GM23338 (cell line): Measurements from ENCODE around the gene KLHL22. TPM values are rescaled to one million over a fixed set of nuclear protein-coding genes. Genes with fewer than 3 reads are reported as not detected.

Source experiments
- ATAC-seq: fragments of 200-7000 bp; cut with Tn5 transposase; 3 replicates; pipeline ENCODE4 v1.9.1; 2020
- DNase-seq: peaks from one replicate; pipeline ENCODE4 v3.0.0-alpha.2; 2015; ENCODE audit warnings: low spot score
- H2AFZ ChIP-seq: fragments of 200-600 bp; sonication (generic); 2 replicates; pipeline ENCODE4 v1.8.0; 2016; ENCODE audit warnings: antibody characterized with exemption, mild to moderate bottlenecking, moderate library complexity
- H3F3A ChIP-seq: fragments of 200-600 bp; sonication (generic); replicated peaks from 2 replicates; pipeline ENCODE4 v1.8.0; 2017; ENCODE audit warnings: antibody characterized with exemption, mixed run types, low read depth
- H3K27ac ChIP-seq: fragments of 200-600 bp; sonication (generic); 2 replicates; pipeline ENCODE4 v1.6.1; 2016; ENCODE audit warnings: low read depth
- H3K27me3 ChIP-seq: fragments of 200-600 bp; sonication (generic); 2 replicates; pipeline ENCODE4 v1.8.0; 2016; ENCODE audit warnings: mild to moderate bottlenecking, mixed run types, moderate library complexity; ENCODE audit not compliant: insufficient read depth
- H3K36me3 ChIP-seq: fragments of 200-600 bp; sonication (generic); 2 replicates; pipeline ENCODE4 v1.8.0; 2016; ENCODE audit warnings: mild to moderate bottlenecking; ENCODE audit not compliant: insufficient read depth
- H3K4me1 ChIP-seq: fragments of 200-600 bp; sonication (generic); 2 replicates; pipeline ENCODE4 v1.8.0; 2016; ENCODE audit warnings: mild to moderate bottlenecking, moderate library complexity; ENCODE audit not compliant: insufficient read depth
- H3K4me2 ChIP-seq: fragments of 200-600 bp; sonication (generic); 2 replicates; pipeline ENCODE4 v1.7.1; 2017; ENCODE audit warnings: mixed run types
- H3K4me3 ChIP-seq: fragments of 200-600 bp; sonication (generic); 2 replicates; pipeline ENCODE4 v1.6.1; 2016; ENCODE audit warnings: mixed run types
- H3K79me2 ChIP-seq: fragments of 200-600 bp; sonication (generic); replicated peaks from 2 replicates; pipeline ENCODE4 v1.8.0; 2017; ENCODE audit warnings: mild to moderate bottlenecking; ENCODE audit not compliant: insufficient read depth
- H3K9me2 ChIP-seq: fragments of 200-600 bp; sonication (generic); 2 replicates; pipeline ENCODE4 v1.8.0; 2017; ENCODE audit not compliant: insufficient read depth
- H4K20me1 ChIP-seq: fragments of 200-600 bp; sonication (generic); replicated peaks from 2 replicates; pipeline ENCODE4 v1.8.0; 2017; ENCODE audit warnings: mild to moderate bottlenecking; ENCODE audit not compliant: insufficient read depth
- H3K27ac Mint-ChIP-seq: 2 replicates; pipeline ENCODE4 v1.8.0; 2020; ENCODE audit warnings: inconsistent platforms, mild to moderate bottlenecking, moderate library complexity, mixed read lengths
- H3K27me3 Mint-ChIP-seq: 3 replicates; pipeline ENCODE4 v1.8.0; 2022; ENCODE audit warnings: low read depth, mild to moderate bottlenecking, moderate library complexity, mixed read lengths, inconsistent platforms; ENCODE audit not compliant: insufficient read depth, poor library complexity
- H3K36me3 Mint-ChIP-seq: 3 replicates; pipeline ENCODE4 v1.8.0; 2021; ENCODE audit warnings: low read depth, mild to moderate bottlenecking, inconsistent platforms, moderate library complexity, mixed read lengths
- H3K4me1 Mint-ChIP-seq: 3 replicates; pipeline ENCODE4 v1.8.0; 2020; ENCODE audit warnings: mild to moderate bottlenecking, inconsistent platforms, mixed read lengths
- H3K4me3 Mint-ChIP-seq: 3 replicates; pipeline ENCODE4 v1.8.0; 2021; ENCODE audit warnings: moderate library complexity, mild to moderate bottlenecking, inconsistent platforms, mixed read lengths
- H3K9me3 Mint-ChIP-seq: 3 replicates; pipeline ENCODE4 v1.8.0; 2020; ENCODE audit warnings: moderate library complexity, mild to moderate bottlenecking, inconsistent platforms, mixed read lengths
- CREB1 ChIP-seq: fragments of 250-450 bp; sonication (Bioruptor Pico); IDR thresholded peaks from 2 replicates; pipeline ENCODE4 v1.5.0; 2020; ENCODE audit warnings: low read depth, mild to moderate bottlenecking, moderate library complexity
- ETS1 ChIP-seq: IDR thresholded peaks from 2 replicates; pipeline ENCODE4 v1.6.1; 2016; ENCODE audit warnings: antibody characterized with exemption
- EZH2 ChIP-seq: fragments of 200-600 bp; sonication (generic); IDR thresholded peaks from one replicate; pipeline ENCODE4 v1.8.0; 2017; ENCODE audit warnings: antibody characterized with exemption, mild to moderate bottlenecking, low read depth; ENCODE audit not compliant: unreplicated experiment
- EZH2phosphoT487 ChIP-seq: fragments of 200-600 bp; sonication (generic); IDR thresholded peaks from one replicate; pipeline ENCODE4 v1.8.1; 2018; ENCODE audit warnings: antibody characterized with exemption; ENCODE audit not compliant: unreplicated experiment
- JUNB ChIP-seq: IDR thresholded peaks from one replicate; pipeline ENCODE4 v1.6.1; 2016; ENCODE audit warnings: antibody characterized with exemption; ENCODE audit not compliant: unreplicated experiment
- POLR2AphosphoS5 ChIP-seq: IDR thresholded peaks from 2 replicates; pipeline ENCODE4 v1.6.1; 2016; ENCODE audit warnings: antibody characterized with exemption, low read depth
- ZNF114 ChIP-seq: fragments of 250-450 bp; sonication (Bioruptor Pico); IDR thresholded peaks from 2 replicates; pipeline ENCODE4 v1.5.0; 2020; ENCODE audit warnings: mild to moderate bottlenecking, moderate library complexity
- ZNF331 ChIP-seq: fragments of 250-450 bp; sonication (Bioruptor Pico); IDR thresholded peaks from 2 replicates; pipeline ENCODE4 v1.5.0; 2020; ENCODE audit warnings: low read depth, mild to moderate bottlenecking, moderate library complexity
- ZNF462 ChIP-seq: fragments of 250-450 bp; sonication (Bioruptor Pico); IDR thresholded peaks from 2 replicates; pipeline ENCODE4 v1.5.0; 2020; ENCODE audit warnings: mild to moderate bottlenecking, moderate library complexity
- polyA plus RNA-seq: library from polyadenylated mRNA; unstranded; fragments of >200 nt; fragmentation: Nextera tagmentation; extraction: Ambion mirVana; gene quantifications from 2 replicates; pipeline ENCODE4 v1.2.1, GENCODE V29; 2016
- total RNA-seq: library from RNA; depleted of rRNA; stranded (reverse); fragments of >200 nt; shearing (Covaris generic); gene quantifications from 2 replicates; pipeline ENCODE4 v1.2.3, GENCODE V29; 2014

Gene KLHL22
- total and polyA plus RNA-seq, 2 experiments from 2014 or later: 2.4 to 16.0 TPM

- Histone ChIP-seq H3K79me2 (no peaks in the 10 kb centered on the region), H3K27ac (no peak overlapping the region), H3F3A (no peaks in the 10 kb centered on the region), H3K4me3 (no peak overlapping the region), H3K4me1 (no peaks in the 10 kb centered on the region), H3K4me2 (no peak overlapping the region), H3K36me3 (no peaks in the 10 kb centered on the region), H3K27me3 (peaks cover 4% of the 10 kb centered on the region; the same call in 1 of the 2 replicates), H4K20me1 (no peaks in the 10 kb centered on the region), H3K9me2 (no peaks in the 10 kb centered on the region), H2AFZ (no peak overlapping the region)
- TF ChIP-seq CREB1 (no peak), ZNF331 (CRISPR knock-in tag) (no peak), EZH2phosphoT487 (no peak), JUNB (no peak), EZH2 (no peak), ZNF462 (CRISPR knock-in tag) (no peak), ZNF114 (CRISPR knock-in tag) (no peak), ETS1 (no peak), POLR2AphosphoS5 (no peak)
- no peaks in the 10 kb centered on the region for H3K9me3 Mint-ChIP-seq
- no peak overlapping the region for H3K27ac Mint-ChIP-seq
- H3K4me1 Mint-ChIP-seq: peaks cover 18% of the 10 kb centered on the region
- peaks cover 3% of the 10 kb centered on the region; the same call in 1 of the 3 replicates for H3K36me3 Mint-ChIP-seq
- DNase-seq (no peak), ATAC-seq (no peak)
- peaks cover 15% of the 10 kb centered on the region for H3K27me3 Mint-ChIP-seq
- H3K4me3 Mint-ChIP-seq: no peak overlapping the region
These were observed 37.9 kb downstream of the KLHL22 start for GRCh38 chr22:20457506-20458240.
